Osteocyte (in vitro differentiated cells): ENCODE results near the gene DLG2. TPM values are rescaled to one million over a fixed set of nuclear protein-coding genes. Genes with fewer than 3 reads are reported as not detected.

Experiments
- DNase-seq: peaks from one replicate; pipeline ENCODE4 v3.0.0; 2021; ENCODE audit warnings: mixed read lengths; ENCODE audit not compliant: unreplicated experiment; ENCODE audit errors: extremely low spot score
- H3K27ac Mint-ChIP-seq: one replicate; pipeline ENCODE4 v1.8.0; 2021; ENCODE audit warnings: mild to moderate bottlenecking, mixed read lengths; ENCODE audit not compliant: unreplicated experiment
- H3K27me3 Mint-ChIP-seq: one replicate; pipeline ENCODE4 v1.8.0; 2021; ENCODE audit warnings: mixed read lengths; ENCODE audit not compliant: unreplicated experiment
- H3K36me3 Mint-ChIP-seq: one replicate; pipeline ENCODE4 v1.8.0; 2021; ENCODE audit warnings: mixed read lengths; ENCODE audit not compliant: unreplicated experiment
- H3K4me1 Mint-ChIP-seq: one replicate; pipeline ENCODE4 v1.8.0; 2021; ENCODE audit warnings: mixed read lengths; ENCODE audit not compliant: unreplicated experiment
- H3K4me3 Mint-ChIP-seq: one replicate; pipeline ENCODE4 v1.8.0; 2021; ENCODE audit warnings: mild to moderate bottlenecking, moderate library complexity, mixed read lengths; ENCODE audit not compliant: unreplicated experiment
- H3K9me3 Mint-ChIP-seq: one replicate; pipeline ENCODE4 v1.8.0; 2021; ENCODE audit warnings: mixed read lengths; ENCODE audit not compliant: unreplicated experiment
- total RNA-seq: library from RNA; stranded (reverse); gene quantifications from 2 replicates; pipeline ENCODE4 v1.2.1, GENCODE V29; 2021
- TF ChIP-seq, protein P1 (sequence below): fragments of 200-600 bp; sonication (generic); IDR thresholded peaks from 2 replicates; pipeline ENCODE4 v1.5.0; 2021; ENCODE audit warnings: antibody characterized with exemption, mild to moderate bottlenecking, moderate library complexity

DLG2 gene
- total RNA-seq, 1 donor from 2014 or later, result 2.1 TPM

- no peaks in the 10 kb centered on the region for H3K4me1 Mint-ChIP-seq
- no peak for DNase-seq
- H3K27ac Mint-ChIP-seq, result no peak overlapping the region
- H3K27me3 Mint-ChIP-seq, result peaks cover 6% of the 10 kb centered on the region
- H3K4me3 Mint-ChIP-seq, result no peak overlapping the region
- H3K9me3 Mint-ChIP-seq, result no peaks in the 10 kb centered on the region
- no peaks in the 10 kb centered on the region for H3K36me3 Mint-ChIP-seq
- TF ChIP-seq, protein P1, sequence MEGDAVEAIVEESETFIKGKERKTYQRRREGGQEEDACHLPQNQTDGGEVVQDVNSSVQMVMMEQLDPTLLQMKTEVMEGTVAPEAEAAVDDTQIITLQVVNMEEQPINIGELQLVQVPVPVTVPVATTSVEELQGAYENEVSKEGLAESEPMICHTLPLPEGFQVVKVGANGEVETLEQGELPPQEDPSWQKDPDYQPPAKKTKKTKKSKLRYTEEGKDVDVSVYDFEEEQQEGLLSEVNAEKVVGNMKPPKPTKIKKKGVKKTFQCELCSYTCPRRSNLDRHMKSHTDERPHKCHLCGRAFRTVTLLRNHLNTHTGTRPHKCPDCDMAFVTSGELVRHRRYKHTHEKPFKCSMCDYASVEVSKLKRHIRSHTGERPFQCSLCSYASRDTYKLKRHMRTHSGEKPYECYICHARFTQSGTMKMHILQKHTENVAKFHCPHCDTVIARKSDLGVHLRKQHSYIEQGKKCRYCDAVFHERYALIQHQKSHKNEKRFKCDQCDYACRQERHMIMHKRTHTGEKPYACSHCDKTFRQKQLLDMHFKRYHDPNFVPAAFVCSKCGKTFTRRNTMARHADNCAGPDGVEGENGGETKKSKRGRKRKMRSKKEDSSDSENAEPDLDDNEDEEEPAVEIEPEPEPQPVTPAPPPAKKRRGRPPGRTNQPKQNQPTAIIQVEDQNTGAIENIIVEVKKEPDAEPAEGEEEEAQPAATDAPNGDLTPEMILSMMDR, result no peak
Measured at GRCh38 chr11:84905411-84905810, 721.7 kb downstream of the DLG2 start.

GRCh38 chr11:84902445-84902844 lies 724.7 kb downstream of the DLG2 start:
- TF ChIP-seq, protein P1, result no peak
- Mint-ChIP-seq H3K4me3 (no peak overlapping the region), H3K36me3 (no peaks in the 10 kb centered on the region), H3K9me3 (no peaks in the 10 kb centered on the region), H3K27ac (no peak overlapping the region), H3K4me1 (no peaks in the 10 kb centered on the region), H3K27me3 (peaks cover 6% of the 10 kb centered on the region)
- no peak for DNase-seq

DNA sequence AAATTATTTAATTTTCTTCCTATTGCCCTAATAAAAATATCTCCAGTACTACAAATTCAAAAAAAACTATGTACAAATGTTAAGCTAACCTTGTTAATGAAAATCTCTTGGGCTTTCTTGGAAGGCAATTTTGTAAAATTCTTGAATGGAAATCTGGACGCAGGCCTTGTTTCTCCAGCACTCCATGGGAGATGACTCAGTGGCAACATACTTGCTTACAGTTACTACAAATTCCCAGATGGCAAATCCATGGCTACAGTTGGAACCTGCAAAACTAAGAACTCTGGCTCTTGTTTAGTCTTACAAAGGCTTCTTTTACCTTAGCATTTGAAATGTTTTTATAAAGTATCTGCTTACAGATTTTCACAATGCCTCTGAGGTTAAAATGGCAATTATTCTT lies 725.2 kb downstream of the DLG2 start:
- peaks cover 6% of the 10 kb centered on the region for H3K27me3 Mint-ChIP-seq
- TF ChIP-seq, protein P1, result no peak
- no peak overlapping the region for H3K4me3 Mint-ChIP-seq
- DNase-seq, result no peak
- H3K36me3 Mint-ChIP-seq, result no peaks in the 10 kb centered on the region
- no peak overlapping the region for H3K27ac Mint-ChIP-seq
- no peaks in the 10 kb centered on the region for H3K4me1 Mint-ChIP-seq
- H3K9me3 Mint-ChIP-seq, result no peaks in the 10 kb centered on the region

DNA sequence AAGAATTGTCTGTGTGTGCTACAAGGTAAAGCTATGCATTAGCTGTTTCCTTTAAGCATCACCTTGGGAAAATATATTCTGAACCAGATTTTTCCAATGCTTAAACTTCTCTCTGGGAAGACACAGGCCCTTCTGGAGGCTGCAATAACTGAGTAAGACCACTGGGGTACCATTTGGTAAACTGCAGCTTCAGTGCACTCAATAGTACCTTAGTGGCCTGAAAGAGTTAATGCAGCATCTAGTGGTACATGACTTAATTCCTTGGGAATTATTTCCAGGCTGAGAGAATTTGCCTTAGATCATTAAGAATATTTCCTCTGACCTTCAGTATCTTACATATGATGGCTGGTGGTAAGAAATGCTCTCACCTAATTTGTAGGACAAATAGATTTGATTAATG lies 727.4 kb downstream of the DLG2 start:
- no peaks in the 10 kb centered on the region for H3K36me3 Mint-ChIP-seq
- H3K9me3 Mint-ChIP-seq, result no peaks in the 10 kb centered on the region
- no peaks in the 10 kb centered on the region for H3K4me1 Mint-ChIP-seq
- H3K4me3 Mint-ChIP-seq, result no peak overlapping the region
- TF ChIP-seq, protein P1, result no peak
- H3K27me3 Mint-ChIP-seq, result peaks cover 6% of the 10 kb centered on the region
- no peak overlapping the region for H3K27ac Mint-ChIP-seq
- no peak for DNase-seq

GRCh38 chr11:84899134-84899533 lies 728.0 kb downstream of the DLG2 start:
- H3K27me3 Mint-ChIP-seq, result peaks cover 6% of the 10 kb centered on the region
- H3K4me1 Mint-ChIP-seq, result no peaks in the 10 kb centered on the region
- no peak overlapping the region for H3K4me3 Mint-ChIP-seq
- no peaks in the 10 kb centered on the region for H3K9me3 Mint-ChIP-seq
- H3K27ac Mint-ChIP-seq, result no peak overlapping the region
- DNase-seq, result no peak
- TF ChIP-seq, protein P1, result no peak
- no peaks in the 10 kb centered on the region for H3K36me3 Mint-ChIP-seq
